ENCODE measurements around the gene MRPL16. TPM values are rescaled to one million over a fixed set of nuclear protein-coding genes. Genes with fewer than 3 reads are reported as not detected.

The MRPL16 gene
- total and polyA plus RNA-seq, 12 donors, result 69.9 to 108 (median 89.2) TPM

DNA sequence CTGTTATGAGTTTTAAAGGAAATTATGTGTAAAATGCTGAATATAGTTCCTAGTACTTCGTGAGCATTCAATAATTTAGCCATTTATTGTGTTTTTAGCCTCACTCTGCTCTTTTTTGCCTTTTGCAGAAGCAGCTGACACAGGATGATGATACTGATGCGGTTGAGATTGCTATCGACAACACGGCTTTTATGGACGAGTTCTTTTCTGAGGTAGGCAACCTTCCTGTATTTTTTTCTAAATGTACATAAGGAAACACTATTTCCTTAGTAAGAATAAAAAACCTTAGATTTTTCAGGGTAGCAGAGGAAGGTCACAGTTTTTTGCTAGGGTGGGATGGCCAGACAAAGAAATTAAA is 37.5 kb downstream of the MRPL16 start:
- ATAC-seq, result no peak
- no peaks in the 10 kb centered on the region for H3K27me3 ChIP-seq
- no peaks in the 10 kb centered on the region for H3K9me3 ChIP-seq
- 69 to 75% methylated on average over 5 of the region's 5 CpGs for WGBS, 2 donors
- TF ChIP-seq, protein P1, sequence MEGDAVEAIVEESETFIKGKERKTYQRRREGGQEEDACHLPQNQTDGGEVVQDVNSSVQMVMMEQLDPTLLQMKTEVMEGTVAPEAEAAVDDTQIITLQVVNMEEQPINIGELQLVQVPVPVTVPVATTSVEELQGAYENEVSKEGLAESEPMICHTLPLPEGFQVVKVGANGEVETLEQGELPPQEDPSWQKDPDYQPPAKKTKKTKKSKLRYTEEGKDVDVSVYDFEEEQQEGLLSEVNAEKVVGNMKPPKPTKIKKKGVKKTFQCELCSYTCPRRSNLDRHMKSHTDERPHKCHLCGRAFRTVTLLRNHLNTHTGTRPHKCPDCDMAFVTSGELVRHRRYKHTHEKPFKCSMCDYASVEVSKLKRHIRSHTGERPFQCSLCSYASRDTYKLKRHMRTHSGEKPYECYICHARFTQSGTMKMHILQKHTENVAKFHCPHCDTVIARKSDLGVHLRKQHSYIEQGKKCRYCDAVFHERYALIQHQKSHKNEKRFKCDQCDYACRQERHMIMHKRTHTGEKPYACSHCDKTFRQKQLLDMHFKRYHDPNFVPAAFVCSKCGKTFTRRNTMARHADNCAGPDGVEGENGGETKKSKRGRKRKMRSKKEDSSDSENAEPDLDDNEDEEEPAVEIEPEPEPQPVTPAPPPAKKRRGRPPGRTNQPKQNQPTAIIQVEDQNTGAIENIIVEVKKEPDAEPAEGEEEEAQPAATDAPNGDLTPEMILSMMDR (IDR thresholded peaks at IDR 0.05), result no peak
- H3K4me3 ChIP-seq, result no peak overlapping the region
- H3K27ac ChIP-seq, result peak overlapping the region in 5 of 10 donors; percentile 73 to 92 (median 85)
- H3K4me1 ChIP-seq, result peaks cover 0 to 72% (median 43%) of the 10 kb centered on the region in 9 donors
- intact Hi-C loops (cut with DNase I), result no loop called here
- H3K36me3 ChIP-seq, result peaks cover 0 to 44% (median 22%) of the 10 kb centered on the region in 9 donors
- no peak for DNase-seq

DNA sequence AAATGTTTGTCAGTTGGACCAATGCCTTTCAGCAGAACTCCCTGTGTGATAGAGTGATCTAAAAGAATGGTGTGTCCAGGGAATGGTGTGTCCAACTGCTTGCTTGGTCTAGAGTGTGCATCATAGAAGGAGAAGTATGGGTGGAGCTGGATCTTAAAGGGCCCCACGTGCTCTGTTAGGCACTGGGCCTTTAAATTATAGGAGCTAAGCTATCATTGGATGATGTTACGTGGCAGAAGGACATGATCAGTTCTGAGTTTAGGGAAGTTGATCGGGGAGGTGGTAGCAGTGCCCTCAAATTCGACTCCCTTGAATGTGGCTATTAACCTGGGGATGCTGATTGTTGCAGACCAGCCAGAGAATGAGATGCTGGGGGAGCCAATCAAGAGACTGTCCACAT is 39.0 kb downstream of the MRPL16 start:
- ATAC-seq (no peak), DNase-seq (no peak)
- Histone ChIP-seq H3K4me1 (peaks cover 0 to 75% (median 53%) of the 10 kb centered on the region in 9 donors), H3K27me3 (no peaks in the 10 kb centered on the region), H3K36me3 (peaks cover 0 to 36% (median 22%) of the 10 kb centered on the region in 9 donors), H3K27ac (peak overlapping the region; percentile 0 to 92 (median 76)), H3K4me3 (peak overlapping the region in 1 of 10 donors; percentile 7), H3K9me3 (no peaks in the 10 kb centered on the region)
- TF ChIP-seq, protein P1 (IDR thresholded peaks at IDR 0.05), result no peak
- intact Hi-C loops (cut with DNase I), result no loop called here
- WGBS, 2 donors, result 78 to 79% methylated on average over 4 of the region's 4 CpGs

DNA sequence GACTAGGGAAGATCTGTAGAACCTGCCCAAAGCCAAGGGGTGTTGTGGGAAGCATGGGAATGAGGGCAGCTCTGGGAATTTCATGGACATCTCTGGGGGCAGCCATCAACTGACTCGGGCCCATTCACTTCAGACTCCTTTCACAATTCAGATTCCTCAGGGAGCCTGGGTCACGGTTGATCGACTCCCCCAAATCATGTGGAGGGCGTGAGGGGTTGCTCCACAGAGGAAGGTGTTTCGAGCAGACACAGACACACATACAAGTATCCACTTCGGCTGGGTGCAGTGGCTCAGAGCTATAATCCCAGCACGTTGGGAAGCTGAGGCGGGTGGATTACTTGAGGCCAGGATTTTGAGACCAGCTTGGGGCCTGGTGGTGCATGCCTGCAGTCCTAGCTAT is 39.7 kb downstream of the MRPL16 start:
- peak overlapping the region in 7 of 10 donors; percentile 12 to 75 (median 58) for H3K27ac ChIP-seq
- peaks cover 0 to 29% (median 22%) of the 10 kb centered on the region in 9 donors for H3K36me3 ChIP-seq
- no peak overlapping the region for H3K4me3 ChIP-seq
- TF ChIP-seq, protein P1 (IDR thresholded peaks at IDR 0.05), result no peak
- WGBS, 2 donors, result 90 to 93% methylated on average over 8 of the region's 8 CpGs
- no peaks in the 10 kb centered on the region for H3K9me3 ChIP-seq
- H3K27me3 ChIP-seq, result no peaks in the 10 kb centered on the region
- H3K4me1 ChIP-seq, result peaks cover 0 to 75% (median 61%) of the 10 kb centered on the region in 9 donors
- intact Hi-C loops (cut with DNase I), result no loop called here
- ATAC-seq (no peak), DNase-seq (no peak)

DNA sequence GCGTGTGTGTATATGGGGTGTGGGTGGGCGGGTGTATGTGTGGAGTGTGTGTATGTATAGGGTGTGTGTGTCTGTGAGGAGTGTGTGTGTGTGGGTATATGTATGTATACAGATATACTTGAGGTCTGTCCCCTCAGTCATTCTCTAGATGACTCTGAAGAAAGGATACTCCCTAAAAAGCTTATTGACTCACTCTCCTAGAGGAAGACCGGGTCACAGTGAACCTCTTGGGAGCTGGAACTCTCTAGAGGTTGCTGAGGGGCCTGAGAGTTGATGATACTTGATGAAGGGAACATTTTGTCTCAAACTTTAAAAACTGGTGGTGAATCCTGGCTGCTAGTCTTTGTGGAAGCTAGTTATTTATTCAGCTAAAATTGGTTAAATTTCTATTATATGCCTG is 40.3 kb downstream of the MRPL16 start:
- H3K4me1 ChIP-seq, result peaks cover 2 to 77% (median 66%) of the 10 kb centered on the region in 9 donors

More for the DNA sequence above, 40.3 kb downstream of the MRPL16 start:
- Histone ChIP-seq H3K36me3 (peaks cover 0 to 24% (median 19%) of the 10 kb centered on the region in 9 donors), H3K27ac (peak overlapping the region in 7 of 10 donors; percentile 12 to 75 (median 58)), H3K9me3 (no peaks in the 10 kb centered on the region), H3K27me3 (no peaks in the 10 kb centered on the region), H3K4me3 (no peak overlapping the region)
- TF ChIP-seq, protein P1 (IDR thresholded peaks at IDR 0.05), result no peak
- intact Hi-C loops (cut with DNase I), result no loop called here
- peak in 1 of 2 donors; percentile 47 for DNase-seq
- WGBS, 2 donors, result 83 to 88% methylated on average over 3 of the region's 3 CpGs
- peak in 4 of 8 donors; percentile 31 to 48 (median 34) for ATAC-seq

All from heart right ventricle (tissue), 16 donors.